COR-L47 (cell line): ENCODE data around the gene HERC4.
"Not testable (repeated sequence)": the region's sequence is repeated elsewhere in the genome, so short reads cannot be mapped to it uniquely, and the experiment has no call there.

Source experiments
- DNase-seq: peaks from one replicate; lab custom pipeline; 2025; lab: John Stamatoyannopoulos, UW

HERC4 gene

DNA sequence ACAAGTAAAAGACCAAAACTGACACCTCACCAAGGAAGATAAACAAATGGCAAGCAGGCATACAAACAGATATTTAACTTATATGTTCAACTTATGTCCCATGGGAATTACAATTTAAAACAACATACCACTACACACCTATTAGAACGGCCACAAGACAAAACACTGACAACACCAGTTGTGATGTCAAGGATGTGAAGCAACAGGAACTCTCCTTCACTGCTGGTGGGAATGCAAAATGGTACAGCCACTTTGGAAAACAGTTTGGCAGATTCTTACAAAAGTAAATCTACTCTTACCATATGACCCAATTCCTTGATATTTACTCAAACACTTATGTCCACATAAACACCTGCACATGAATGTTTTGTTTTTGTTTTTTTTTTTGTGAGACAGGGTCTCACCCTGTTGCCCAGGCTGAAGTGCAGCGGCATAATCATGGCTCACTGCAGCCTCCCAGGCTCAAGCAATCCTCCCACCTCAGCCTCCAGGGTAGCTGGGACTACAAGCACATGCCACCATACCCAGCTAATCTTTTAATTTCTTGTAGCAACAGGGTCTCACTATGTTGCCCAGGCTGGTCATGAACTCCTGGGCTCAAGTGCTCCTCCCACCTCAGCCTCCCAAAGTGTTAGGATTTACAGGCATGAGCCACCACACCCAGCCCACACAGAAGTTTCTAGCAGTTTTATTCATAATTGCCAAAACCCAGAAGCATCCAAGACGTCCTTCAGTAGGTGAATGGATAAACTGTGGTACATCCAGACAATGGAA lies 27.3 kb downstream of the HERC4 start:
- DNase-seq, result no peak

GRCh38 chr10:68047122-68047521 lies 28.0 kb downstream of the HERC4 start:
- no peak for DNase-seq

- DNase-seq, result no peak
Measured at GRCh38 chr10:68046642-68047041, 28.4 kb downstream of the HERC4 start.

- no peak for DNase-seq
Measured at GRCh38 chr10:68043030-68043429, 32.1 kb downstream of the HERC4 start.

DNA sequence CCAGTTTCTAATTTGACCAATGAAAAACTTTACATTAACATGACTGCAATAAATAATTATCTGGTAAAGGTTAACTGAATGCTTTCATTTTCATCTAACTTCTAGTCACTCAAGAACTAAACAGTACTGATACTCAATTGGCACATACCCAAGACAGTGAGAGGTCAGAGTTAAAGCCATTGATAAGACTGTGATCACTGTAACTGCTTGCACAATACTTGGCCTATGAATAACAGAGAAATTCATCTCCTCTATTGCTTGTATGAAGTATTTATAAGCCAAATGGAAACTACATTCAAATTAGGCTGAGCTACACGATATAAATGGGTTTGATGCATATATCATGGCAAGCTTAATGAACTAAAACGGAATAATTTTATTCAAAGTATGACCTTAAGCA lies 43.0 kb downstream of the HERC4 start:
- DNase-seq, result no peak

- no peak for DNase-seq
Measured at GRCh38 chr10:68027429-68027828, 47.7 kb downstream of the HERC4 start.

GRCh38 chr10:68023292-68023691 lies 51.8 kb downstream of the HERC4 start:
- DNase-seq, result no peak

- not testable (repeated sequence) for DNase-seq
Measured at GRCh38 chr10:68022324-68022723, 52.8 kb downstream of the HERC4 start.

DNA sequence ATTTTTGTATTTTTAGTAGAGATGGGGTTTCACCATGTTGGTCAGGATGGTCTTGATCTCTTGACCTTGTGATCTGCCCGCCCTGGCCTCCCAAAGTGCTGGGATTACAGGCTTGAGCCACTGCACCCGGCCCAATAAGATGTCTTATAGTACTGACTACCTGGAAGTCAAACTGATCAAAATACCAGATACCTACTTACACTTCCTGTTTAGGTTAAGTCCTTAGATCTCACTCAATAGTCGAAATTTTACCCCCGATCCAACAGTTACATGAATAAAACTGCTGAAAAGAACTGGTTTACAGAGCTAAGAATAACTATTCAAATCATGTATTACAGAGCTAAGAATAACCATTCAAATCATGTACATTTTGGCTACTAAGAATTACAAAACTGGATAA lies 58.6 kb downstream of the HERC4 start:
- not testable (repeated sequence) for DNase-seq

DNA sequence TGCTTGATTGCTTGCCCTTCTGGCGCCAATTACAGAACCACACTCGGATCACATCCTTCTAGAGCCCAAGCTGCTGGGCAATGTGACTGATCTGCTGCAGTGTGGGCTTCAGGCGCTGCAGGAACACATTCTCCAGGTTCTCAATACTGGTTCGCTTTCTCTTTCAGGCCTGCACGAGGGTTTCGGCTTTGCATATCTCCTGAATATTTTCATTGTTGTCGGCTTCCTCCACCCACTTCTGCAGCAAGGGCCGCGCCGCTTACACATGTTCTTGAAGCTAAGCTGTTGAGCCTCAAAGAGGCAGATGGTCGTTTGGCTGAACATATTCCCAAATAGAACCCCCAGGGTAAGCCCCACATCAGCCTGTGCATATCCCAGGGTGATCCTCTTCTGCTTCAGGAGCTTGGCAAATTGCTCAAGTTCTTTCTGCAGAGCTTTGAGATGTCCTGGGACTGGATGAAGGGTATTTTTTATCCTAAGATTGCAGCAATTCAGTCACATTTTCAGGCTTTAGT lies 64.6 kb downstream of the HERC4 start:
- DNase-seq, result no peak

DNA sequence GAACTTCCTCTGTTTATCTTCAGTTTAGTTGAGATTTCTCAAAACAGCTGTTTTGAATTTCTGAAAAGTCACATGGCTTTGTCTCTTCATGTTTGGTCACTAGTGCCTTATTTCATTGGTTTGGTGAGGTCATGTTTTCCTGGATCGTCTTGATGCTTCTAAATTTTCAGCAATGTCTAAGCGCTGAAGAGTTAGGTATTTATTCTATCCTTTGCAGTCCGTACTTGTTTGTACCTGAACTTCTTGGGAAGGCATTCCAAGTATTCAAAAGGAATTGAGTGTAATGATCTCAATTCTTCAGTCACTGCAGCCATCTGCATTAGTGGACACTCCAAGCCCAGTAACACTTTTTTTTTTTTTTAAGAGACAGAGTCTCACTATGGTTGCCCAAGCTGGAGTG lies 67.7 kb downstream of the HERC4 start:
- DNase-seq, result no peak

DNA sequence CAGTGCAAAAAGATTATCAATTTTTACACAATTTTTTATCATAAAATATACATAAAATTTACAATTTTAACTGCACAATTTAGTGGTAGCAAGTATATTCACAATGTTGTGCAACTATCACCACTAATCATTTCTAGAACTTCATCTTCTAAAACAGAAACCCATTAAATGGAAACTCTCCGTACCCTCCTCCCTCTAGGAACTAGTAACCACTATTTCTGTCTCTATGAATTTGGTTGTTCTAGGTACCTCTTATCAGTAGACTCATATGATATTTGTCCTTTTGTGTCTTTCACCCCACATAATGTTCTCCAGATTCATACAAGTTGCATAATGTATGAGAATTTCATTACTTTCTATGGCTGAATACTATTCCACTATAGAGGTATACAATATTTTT lies 73.5 kb downstream of the HERC4 start:
- no peak for DNase-seq

DNA sequence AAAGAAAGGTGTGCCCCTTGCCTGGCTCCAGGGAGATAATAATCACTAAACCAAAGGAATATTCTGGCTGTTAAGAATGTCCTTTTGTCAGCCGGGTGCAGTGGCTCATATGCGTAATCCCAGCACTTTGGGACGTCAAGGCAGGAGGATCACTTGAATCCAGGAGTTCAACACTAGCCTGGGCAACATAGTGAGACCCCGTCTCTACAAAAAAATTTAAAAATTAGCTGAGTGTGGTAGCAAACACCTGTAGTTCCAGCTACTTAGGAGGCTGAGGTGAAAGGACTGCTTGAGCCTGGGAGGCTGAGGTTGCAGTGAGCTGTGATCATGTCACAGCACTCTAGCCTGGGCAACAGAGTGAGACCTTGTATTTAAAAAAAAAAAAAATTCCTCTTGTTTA lies 74.1 kb downstream of the HERC4 start:
- DNase-seq, result no peak

- DNase-seq, result no peak
Measured at GRCh38 chr10:67990093-67990492, 85.0 kb downstream of the HERC4 start.

GRCh38 chr10:67988606-67989005 lies 86.5 kb downstream of the HERC4 start:
- no peak for DNase-seq

GRCh38 chr10:67982603-67983002 lies 92.5 kb downstream of the HERC4 start:
- DNase-seq, result not testable (repeated sequence)

DNA sequence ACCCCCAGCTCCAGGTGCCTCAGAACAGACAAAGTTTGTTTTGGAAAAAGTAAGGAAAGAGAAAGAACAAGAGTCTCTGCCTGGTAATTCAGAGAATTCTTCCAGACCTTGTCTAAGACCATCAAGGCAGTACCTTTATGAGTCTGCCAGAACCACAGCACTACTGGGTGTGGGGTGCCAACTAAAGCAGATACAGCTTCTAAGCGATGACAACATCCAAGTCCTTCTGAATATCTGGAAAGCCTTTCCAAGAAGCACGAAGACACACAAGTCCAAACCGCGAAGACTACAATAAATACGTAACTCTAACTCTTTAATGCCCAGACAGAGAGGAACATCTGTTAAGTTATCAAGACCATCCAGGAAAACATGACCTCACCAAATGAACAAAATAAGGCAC lies 96.3 kb downstream of the HERC4 start:
- no peak for DNase-seq

GRCh38 chr10:67977251-67977650 lies 97.8 kb downstream of the HERC4 start:
- no peak for DNase-seq

DNA sequence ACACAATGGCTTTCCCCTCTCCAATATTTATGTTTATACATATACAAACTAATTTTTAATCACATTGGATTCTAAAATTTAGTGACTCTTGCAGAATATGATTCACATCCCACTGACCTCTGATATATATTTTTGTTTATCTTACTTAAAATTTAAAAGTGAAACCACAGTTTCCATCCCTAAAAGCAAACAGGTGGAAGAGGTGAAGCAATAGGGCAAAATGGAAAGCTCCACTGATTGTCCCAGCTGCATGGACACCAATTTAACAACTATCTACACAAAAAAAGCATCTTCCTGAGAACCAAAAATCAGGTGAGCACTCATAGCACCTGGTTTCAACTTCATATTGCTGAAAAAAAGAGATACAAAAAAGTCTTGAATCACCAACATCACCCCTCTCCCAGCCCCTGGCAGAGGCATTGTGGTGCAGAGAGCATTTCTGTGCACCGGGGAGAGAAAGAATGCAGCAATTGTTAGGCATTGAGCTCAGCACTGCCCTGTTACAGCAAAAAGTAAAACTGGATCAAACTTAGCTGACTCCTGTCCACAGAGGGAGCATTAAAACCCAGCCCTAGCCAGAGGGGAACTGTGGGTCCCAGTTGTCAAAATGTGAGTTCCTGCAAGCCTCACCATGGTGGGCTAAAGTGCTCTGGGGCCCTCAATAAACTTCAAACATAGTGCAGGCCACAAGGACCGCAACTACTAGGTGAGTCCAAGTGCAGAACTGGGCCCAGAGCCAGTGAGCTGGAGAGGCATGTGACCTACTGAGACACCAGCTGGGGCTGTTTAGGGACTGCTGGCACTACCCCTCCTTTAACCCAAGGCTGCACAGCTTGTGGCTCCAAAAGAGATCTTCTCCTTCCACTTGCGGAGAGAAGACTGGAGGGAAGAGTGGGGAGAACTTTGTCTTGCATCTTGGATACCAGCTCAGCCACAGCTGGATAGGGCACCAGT lies 98.5 kb downstream of the HERC4 start:
- no peak for DNase-seq

DNA sequence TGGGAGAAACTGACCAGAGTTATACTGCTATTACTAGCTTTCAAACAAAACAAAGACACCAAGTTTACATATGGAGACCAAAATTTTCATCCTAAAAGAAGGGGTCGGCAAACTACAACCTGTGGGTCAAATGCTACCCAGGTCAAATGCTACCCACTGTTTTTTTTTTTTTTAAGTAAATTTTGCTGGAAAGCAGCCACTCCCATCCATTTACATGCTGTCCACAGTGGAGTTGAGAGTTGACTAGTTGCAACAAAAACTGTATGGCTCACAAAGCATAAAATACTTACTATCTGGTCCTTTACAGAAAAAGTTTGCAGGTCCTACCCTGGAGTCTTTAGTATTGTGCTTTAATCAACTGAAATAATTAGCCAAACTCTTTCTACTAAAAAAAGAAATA lies 99.2 kb downstream of the HERC4 start:
- no peak for DNase-seq

DNA sequence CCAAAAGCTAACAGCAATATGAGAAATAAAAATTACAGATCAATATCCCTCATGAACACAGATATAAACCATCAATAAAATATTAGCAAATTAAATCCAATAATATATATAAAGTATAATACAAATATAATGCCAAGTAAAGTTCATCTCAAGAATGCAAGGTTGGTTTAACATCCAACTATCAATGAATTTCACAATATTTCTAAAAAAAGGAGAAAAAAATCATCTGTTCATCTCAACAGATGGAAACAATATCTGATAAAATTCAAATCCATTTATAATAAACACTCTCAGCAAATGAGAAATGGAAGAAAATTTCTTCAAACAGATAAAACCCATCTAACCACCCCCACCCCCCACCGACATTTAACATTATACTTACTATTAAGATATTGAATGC lies 103.8 kb downstream of the HERC4 start:
- no peak for DNase-seq

GRCh38 chr10:67969875-67970274 lies 105.2 kb downstream of the HERC4 start:
- DNase-seq, result no peak

DNA sequence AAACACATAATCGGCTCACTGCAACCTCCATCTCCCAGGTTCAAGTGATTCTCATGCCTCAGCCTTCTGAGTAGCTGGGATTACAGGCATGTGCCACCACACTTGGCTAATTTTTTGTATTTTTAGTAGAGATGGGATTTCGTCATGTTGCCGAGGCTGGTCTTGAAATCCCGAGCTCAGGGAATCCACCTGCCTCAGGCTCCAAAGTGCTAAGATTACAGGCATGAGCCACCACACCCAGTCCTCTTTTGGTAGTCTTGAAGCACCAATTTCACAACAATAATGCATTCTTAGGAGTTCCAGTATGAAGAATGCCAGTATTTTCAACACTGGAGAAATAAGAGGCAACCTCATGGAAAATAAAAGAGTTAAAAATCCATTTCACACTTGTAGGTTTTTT lies 109.0 kb downstream of the HERC4 start:
- DNase-seq, result not testable (repeated sequence)
